B cell (primary cell): ENCODE data around the gene CFAP90. TPM values are rescaled to one million over a fixed set of nuclear protein-coding genes. Genes with fewer than 3 reads are reported as not detected.
A peak's percentile ranks its signal among the peaks of the same experiment; 100 is the strongest.

Source experiments
- ATAC-seq: fragments of 200-7000 bp; cut with Tn5 transposase; one replicate; pipeline ENCODE4 v1.10.0; 2021; ENCODE audit warnings: low read depth, mild to moderate bottlenecking, moderate number of reproducible peaks, moderate library complexity
- CTCF ChIA-PET: fragments of 350-600 bp; sonication (Branson Sonifier 250); formaldehyde crosslinking; loops from one replicate; lab custom pipeline; 2021; ENCODE audit warnings: antibody characterized with exemption, inconsistent platforms; lab: Charles Lee
- POLR2A ChIA-PET: fragments of 350-600 bp; sonication (Branson Sonifier 250); formaldehyde crosslinking; loops from one replicate; lab custom pipeline; 2021; ENCODE audit warnings: antibody characterized with exemption; lab: Charles Lee
- DNase-seq: peaks from one replicate; pipeline ENCODE4 v3.0.0; 2013
- H2AFZ ChIP-seq: 2 replicates; pipeline ENCODE4 v1.6.1; 2012; ENCODE audit warnings: mild to moderate bottlenecking, low read depth, low read length; ENCODE audit not compliant: insufficient read depth, poor library complexity, severe bottlenecking
- H3K27ac ChIP-seq, 2 donors: 1 replicate in 1 of 2; 2 replicates in 1 of 2; pipeline ENCODE4 v1.5.1; 2012 to 2013; ENCODE audit warnings: low read length in 2 of 2, mild to moderate bottlenecking in 2 of 2, moderate library complexity in 1 of 2
- H3K27me3 ChIP-seq, 4 experiments: fragments of 200-600 bp in 1 of 4; sonication (generic) in 1 of 4; replicated peaks in 1 of 4; 1 replicate in 2 of 4; 2 replicates in 2 of 4; pipeline versions ENCODE4 v1.6.1 to v1.7.0; 2013 to 2016; ENCODE audit warnings: low read length in 3 of 4, mild to moderate bottlenecking in 2 of 4, mixed read lengths in 1 of 4, moderate library complexity in 1 of 4; ENCODE audit not compliant: insufficient read depth in 4 of 4, control insufficient read depth in 3 of 4; ENCODE audit errors: control extremely low read depth in 1 of 4
- H3K36me3 ChIP-seq, 2 experiments: replicated peaks in 1 of 2; 1 replicate in 1 of 2; 2 replicates in 1 of 2; pipeline versions ENCODE4 v1.6.1 to v1.7.1; 2013; ENCODE audit warnings: low read length in 1 of 2; ENCODE audit not compliant: insufficient read depth in 2 of 2, control insufficient read depth in 1 of 2; ENCODE audit errors: control extremely low read depth in 1 of 2, extremely low read depth in 1 of 2
- H3K4me1 ChIP-seq, 2 donors: fragments of 200-600 bp in 1 of 2; sonication (generic) in 1 of 2; 1 replicate in 1 of 2; 2 replicates in 1 of 2; pipeline versions ENCODE4 v1.5.1 to v1.6.1; 2013 to 2017; ENCODE audit warnings: low read length in 2 of 2; ENCODE audit not compliant: control insufficient read depth in 2 of 2, insufficient read depth in 2 of 2
- H3K4me2 ChIP-seq: replicated peaks from 2 replicates; pipeline ENCODE3; 2012; ENCODE audit warnings: mild to moderate bottlenecking, low read depth, low read length; ENCODE audit not compliant: poor library complexity, severe bottlenecking
- H3K4me3 ChIP-seq, 5 experiments: fragments of 200-600 bp in 1 of 5; sonication (generic) in 1 of 5; 1 replicate in 3 of 5; 2 replicates in 2 of 5; pipeline versions ENCODE4 v1.5.1 to v1.7.0; 2011 to 2016; ENCODE audit warnings: low read length in 4 of 5, mild to moderate bottlenecking in 4 of 5, low read depth in 2 of 5, control low read depth in 1 of 5, moderate library complexity in 1 of 5; ENCODE audit not compliant: insufficient read depth in 1 of 5; ENCODE audit errors: control extremely low read depth in 1 of 5, extremely low read depth in 1 of 5
- H3K79me2 ChIP-seq: fragments of 200-600 bp; sonication (generic); one replicate; pipeline ENCODE4 v1.6.0; 2016; ENCODE audit warnings: low read length; ENCODE audit not compliant: control insufficient read depth, insufficient read depth
- H3K9ac ChIP-seq: fragments of 200-600 bp; sonication (generic); 2 replicates; pipeline ENCODE4 v1.6.1; 2017; ENCODE audit warnings: mild to moderate bottlenecking, low read length, moderate library complexity
- H3K9me3 ChIP-seq, 3 donors: one replicate each; pipeline versions ENCODE4 v1.6.1 to v1.7.1; 2013; ENCODE audit warnings: low read length in 2 of 3; ENCODE audit not compliant: control insufficient read depth in 2 of 3, insufficient read depth in 1 of 3; ENCODE audit errors: control extremely low read depth in 1 of 3
- H4K20me1 ChIP-seq: 2 replicates; pipeline ENCODE4 v1.6.0; 2012; ENCODE audit warnings: mild to moderate bottlenecking, low read length; ENCODE audit not compliant: insufficient read depth, control insufficient read depth, poor library complexity, severe bottlenecking
- H3K27ac Mint-ChIP-seq: one replicate; pipeline ENCODE4 v1.8.0; 2021; ENCODE audit warnings: mixed read lengths
- H3K27me3 Mint-ChIP-seq: one replicate; pipeline ENCODE4 v1.8.0; 2021; ENCODE audit warnings: mixed read lengths
- H3K4me1 Mint-ChIP-seq: one replicate; pipeline ENCODE4 v1.8.0; 2021; ENCODE audit warnings: mixed read lengths
- H3K4me3 Mint-ChIP-seq: one replicate; pipeline ENCODE4 v1.8.0; 2021; ENCODE audit warnings: mixed read lengths
- H3K9me3 Mint-ChIP-seq: one replicate; pipeline ENCODE4 v1.8.0; 2022; ENCODE audit warnings: mixed read lengths; ENCODE audit not compliant: insufficient read depth
- EZH2 ChIP-seq: IDR thresholded peaks from 2 replicates; pipeline ENCODE4 v1.6.1; 2012; ENCODE audit warnings: borderline replicate concordance, low read depth, mild to moderate bottlenecking, moderate library complexity, low read length; ENCODE audit not compliant: insufficient read depth, poor library complexity, severe bottlenecking
- WGBS: methylation state at CpG from one replicate; pipeline ENCODE4 v1.1.5; 2013; ENCODE audit warnings: missing lambda C conversion rate; ENCODE audit not compliant: insufficient coverage; 5-methylcytosine and 5-hydroxymethylcytosine counted together
- intact Hi-C: fragments of 100-400 bp; cut with micrococcal nuclease; formaldehyde crosslinking; loops from one replicate; pipeline ENCODE4 v1.10.0; 2022
- polyA plus RNA-seq: library from polyadenylated mRNA; depleted of rRNA; stranded (reverse); fragments of >200 nt; gene quantifications from 2 replicates; pipeline ENCODE4 v1.2.3, GENCODE V29; 2012
- total RNA-seq, 2 donors: library from RNA; stranded (reverse); fragments of 120-200 nt in 1 of 2; gene quantifications; 1 replicate in 1 of 2; 2 replicates in 1 of 2; pipeline versions ENCODE4 v1.2.3 to v1.2.4, GENCODE V29; 2013 to 2022
- TF ChIP-seq, protein P1 (sequence below): fragments of 200-600 bp; IDR thresholded peaks from one replicate; pipeline ENCODE4 v1.8.0; 2022; ENCODE audit warnings: antibody characterized with exemption, mild to moderate bottlenecking

Gene CFAP90
- total and polyA plus RNA-seq, 2 donors (not counting 1 experiment from before 2014, with no cell fraction given), result not detected

DNA sequence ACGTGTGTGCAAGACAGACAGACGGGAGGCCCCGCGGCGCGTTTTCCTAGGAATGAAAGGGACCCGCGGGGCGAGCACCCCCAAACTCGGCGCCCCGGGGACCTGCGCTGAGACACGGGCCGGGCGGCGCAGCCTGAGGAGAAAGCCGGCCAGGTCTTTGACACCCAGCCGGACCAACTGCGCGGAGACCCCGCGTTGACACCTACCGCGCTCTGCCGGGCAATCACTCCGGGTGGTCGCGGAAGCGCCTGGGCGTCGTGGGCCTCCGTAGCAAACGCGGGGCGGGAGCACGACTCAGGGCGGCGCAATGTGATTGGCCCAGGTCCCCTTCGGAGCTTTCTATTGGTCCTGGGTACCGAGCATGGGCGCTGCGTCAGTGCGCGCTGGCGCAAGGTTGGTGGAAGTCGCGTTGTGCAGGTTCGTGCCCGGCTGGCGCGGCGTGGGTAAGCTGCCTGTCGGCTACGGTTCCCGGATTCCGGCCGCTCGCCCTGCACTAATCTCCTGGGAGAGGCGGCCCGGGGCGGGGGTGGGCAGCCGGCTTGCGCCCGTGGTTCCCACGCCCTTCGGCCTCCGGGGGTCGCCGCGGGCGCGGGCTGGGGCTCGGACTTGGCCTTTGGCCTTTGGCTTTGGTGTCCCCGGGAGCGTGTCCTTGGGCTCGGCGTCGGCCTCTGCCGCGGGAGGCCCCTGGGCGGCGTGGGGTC, 18.0 kb upstream of the CFAP90 start, which contains the start of the genes FASTKD3 and MTRR:
TSS of gene FASTKD3 (minus strand) at position 259 of the 701 bp plus-strand sequence. CDS start 948 bp downstream, outside the sequence.
TSS of gene MTRR (plus strand) at position 376 of the 701 bp plus-strand sequence. CDS start 1,647 bp downstream, outside the sequence.
- H3K27ac ChIP-seq, result peak within 1 kb of the TSS; percentile 31 to 79
- no peaks in the 10 kb centered on the region for H3K9me3 ChIP-seq
- peak within 1 kb of the TSS; percentile 87 for H3K9ac ChIP-seq
- Mint-ChIP-seq H3K9me3 (no peaks in the 10 kb centered on the region), H3K27ac (peak within 1 kb of the TSS; percentile 86), H3K27me3 (no peaks in the 10 kb centered on the region), H3K4me3 (peak within 1 kb of the TSS; percentile 93), H3K4me1 (peaks cover 64% of the 10 kb centered on the region)
- peak within 1 kb of the TSS; percentile 82 to 92 (median 87) for H3K4me3 ChIP-seq
- peaks cover 3 to 13% of the 10 kb centered on the region in 2 experiments for H3K36me3 ChIP-seq
- ATAC-seq (peak; percentile 99), DNase-seq (peak; percentile 92)
- H3K27me3 ChIP-seq, result no peaks in the 10 kb centered on the region
- ChIA-PET POLR2A (interaction anchor here (1.0 to 1.3 kb wide), 2 partner anchors 19 to 589 kb away, joined by 3 read pairs; no protein-coding TSS in a partner anchor), CTCF (interaction anchor here (1.8 kb wide), 1 partner anchor 18 kb away, joined by 9 read pairs; no protein-coding TSS in a partner anchor)
- peaks cover 16% of the 10 kb centered on the region for H4K20me1 ChIP-seq
- H2AFZ ChIP-seq, result peak within 1 kb of the TSS; percentile 93
- TF ChIP-seq EZH2, result no peak
- under 1% methylated on average over 83 of the region's 83 CpGs for whole genome bisulfite sequencing
- intact Hi-C loops, result loop anchor here (1.0 to 5.0 kb wide), 4 partner anchors 19 to 1490 kb away; partner anchors contain the start of genes MED10, NSUN2, SRD5A1 and TENT4A
- peak within 1 kb of the TSS; percentile 84 for H3K4me2 ChIP-seq
- H3K4me1 ChIP-seq, result peaks cover 23 to 24% of the 10 kb centered on the region in 2 donors
- H3K79me2 ChIP-seq, result peaks cover 56% of the 10 kb centered on the region

- H3K4me1 ChIP-seq, result peaks cover 23 to 24% of the 10 kb centered on the region in 2 donors
- H3K4me2 ChIP-seq, result peak overlapping the region; percentile 84
- DNase-seq (no peak), ATAC-seq (no peak)
- H3K27ac ChIP-seq, result peak overlapping the region; percentile 8 to 79
- Mint-ChIP-seq H3K4me1 (peaks cover 59% of the 10 kb centered on the region), H3K9me3 (no peaks in the 10 kb centered on the region), H3K27me3 (no peaks in the 10 kb centered on the region), H3K27ac (peak overlapping the region; percentile 77), H3K4me3 (peak overlapping the region; percentile 93)
- peaks cover 16% of the 10 kb centered on the region for H4K20me1 ChIP-seq
- H3K9ac ChIP-seq, result peak overlapping the region; percentile 87
- no peaks in the 10 kb centered on the region for H3K27me3 ChIP-seq
- H2AFZ ChIP-seq, result peak overlapping the region; percentile 93
- ChIA-PET POLR2A (interaction anchor here (1.0 to 1.3 kb wide), 2 partner anchors 18 to 589 kb away, joined by 3 read pairs; no protein-coding TSS in a partner anchor), CTCF (interaction anchor here (1.2 kb wide), 1 partner anchor 18 kb away, joined by 3 read pairs; no protein-coding TSS in a partner anchor)
- peaks cover 52% of the 10 kb centered on the region for H3K79me2 ChIP-seq
- H3K4me3 ChIP-seq, result peak overlapping the region; percentile 82 to 92 (median 87)
- TF ChIP-seq, protein P1, sequence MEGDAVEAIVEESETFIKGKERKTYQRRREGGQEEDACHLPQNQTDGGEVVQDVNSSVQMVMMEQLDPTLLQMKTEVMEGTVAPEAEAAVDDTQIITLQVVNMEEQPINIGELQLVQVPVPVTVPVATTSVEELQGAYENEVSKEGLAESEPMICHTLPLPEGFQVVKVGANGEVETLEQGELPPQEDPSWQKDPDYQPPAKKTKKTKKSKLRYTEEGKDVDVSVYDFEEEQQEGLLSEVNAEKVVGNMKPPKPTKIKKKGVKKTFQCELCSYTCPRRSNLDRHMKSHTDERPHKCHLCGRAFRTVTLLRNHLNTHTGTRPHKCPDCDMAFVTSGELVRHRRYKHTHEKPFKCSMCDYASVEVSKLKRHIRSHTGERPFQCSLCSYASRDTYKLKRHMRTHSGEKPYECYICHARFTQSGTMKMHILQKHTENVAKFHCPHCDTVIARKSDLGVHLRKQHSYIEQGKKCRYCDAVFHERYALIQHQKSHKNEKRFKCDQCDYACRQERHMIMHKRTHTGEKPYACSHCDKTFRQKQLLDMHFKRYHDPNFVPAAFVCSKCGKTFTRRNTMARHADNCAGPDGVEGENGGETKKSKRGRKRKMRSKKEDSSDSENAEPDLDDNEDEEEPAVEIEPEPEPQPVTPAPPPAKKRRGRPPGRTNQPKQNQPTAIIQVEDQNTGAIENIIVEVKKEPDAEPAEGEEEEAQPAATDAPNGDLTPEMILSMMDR, result no peak
- no peak for TF ChIP-seq EZH2
- H3K36me3 ChIP-seq, result peaks cover 3 to 15% of the 10 kb centered on the region in 2 experiments
- intact Hi-C loops, result loop anchor here (2.0 to 5.0 kb wide), 3 partner anchors 1156 to 1490 kb away; partner anchors contain the start of genes MED10, NSUN2, SRD5A1 and TENT4A
- under 1% methylated on average over 8 of the region's 8 CpGs for WGBS
- no peaks in the 10 kb centered on the region for H3K9me3 ChIP-seq
Observed at GRCh38 chr5:7868427-7868772, 17.5 kb upstream of the CFAP90 start.
